GM19395 (cell line): Measurements from ENCODE around the gene SLC13A5.

Experiments used
- ATAC-seq: cut with Tn5 transposase; IDR thresholded peaks from one replicate; pipeline ENCODE4 v1.9.1; 2021; ENCODE audit warnings: mild to moderate bottlenecking, moderate library complexity; ENCODE audit not compliant: unreplicated experiment

SLC13A5 gene

GRCh38 chr17:6684881-6685767 lies 28.0 kb downstream of the SLC13A5 start:
- ATAC-seq, result no peak

GRCh38 chr17:6684460-6684783 lies 28.7 kb downstream of the SLC13A5 start:
- no peak for ATAC-seq

- ATAC-seq, result no peak
Observed at GRCh38 chr17:6683730-6684459, 29.3 kb downstream of the SLC13A5 start.

GRCh38 chr17:6683081-6683684 lies 30.0 kb downstream of the SLC13A5 start:
- no peak for ATAC-seq

GRCh38 chr17:6682339-6682738 lies 30.8 kb downstream of the SLC13A5 start:
- ATAC-seq, result no peak

GRCh38 chr17:6681671-6682070 lies 31.5 kb downstream of the SLC13A5 start:
- no peak for ATAC-seq

GRCh38 chr17:6681176-6681575 lies 32.0 kb downstream of the SLC13A5 start:
- ATAC-seq, result no peak

- no peak for ATAC-seq
Observed at GRCh38 chr17:6679241-6679640, 33.9 kb downstream of the SLC13A5 start.

- no peak for ATAC-seq
Observed at GRCh38 chr17:6677946-6678345, 35.2 kb downstream of the SLC13A5 start.

GRCh38 chr17:6677158-6677831 lies 35.9 kb downstream of the SLC13A5 start:
- no peak for ATAC-seq

- ATAC-seq, result no peak
Observed at GRCh38 chr17:6676802-6677157, 36.4 kb downstream of the SLC13A5 start.

GRCh38 chr17:6675201-6675825 lies 37.9 kb downstream of the SLC13A5 start:
- no peak for ATAC-seq

- no peak for ATAC-seq
Observed at GRCh38 chr17:6674586-6674985, 38.6 kb downstream of the SLC13A5 start.

GRCh38 chr17:6671431-6671830 lies 41.7 kb downstream of the SLC13A5 start:
- no peak for ATAC-seq

- no peak for ATAC-seq
Observed at GRCh38 chr17:6670999-6671398, 42.2 kb downstream of the SLC13A5 start.

GRCh38 chr17:6670571-6670970 lies 42.6 kb downstream of the SLC13A5 start:
- no peak for ATAC-seq

GRCh38 chr17:6669479-6670212 lies 43.5 kb downstream of the SLC13A5 start:
- ATAC-seq, result no peak

- ATAC-seq, result no peak
Observed at GRCh38 chr17:6668727-6669425, 44.3 kb downstream of the SLC13A5 start.

GRCh38 chr17:6668219-6668618 lies 45.0 kb downstream of the SLC13A5 start:
- ATAC-seq, result no peak

- no peak for ATAC-seq
Observed at GRCh38 chr17:6667516-6667915, 45.7 kb downstream of the SLC13A5 start.
